ENCODE results near the gene HOXB13.

HOXB13 gene

GRCh38 chr17:48735062-48735351, 6.5 kb upstream of the HOXB13 start:
- no peak for TF ChIP-seq CTCF (IDR thresholded peaks at IDR 0.05; ENCODE audit: insufficient read depth, low read length, missing control alignments)
- CTCF ChIA-PET, result interaction anchor here (8.7 to 19.2 kb wide), 2 partner anchors 10 to 55 kb away, joined by 72 to 353 read pairs; partner anchors contain the start of genes PRAC1 and PRAC2
- H3K4me3 ChIP-seq (ENCODE audit: low read depth, low read length), result no peak overlapping the region
- POLR2A ChIA-PET, result no interaction called here
- DNase-seq (ENCODE audit: low read depth, low spot score), result no peak

DNA sequence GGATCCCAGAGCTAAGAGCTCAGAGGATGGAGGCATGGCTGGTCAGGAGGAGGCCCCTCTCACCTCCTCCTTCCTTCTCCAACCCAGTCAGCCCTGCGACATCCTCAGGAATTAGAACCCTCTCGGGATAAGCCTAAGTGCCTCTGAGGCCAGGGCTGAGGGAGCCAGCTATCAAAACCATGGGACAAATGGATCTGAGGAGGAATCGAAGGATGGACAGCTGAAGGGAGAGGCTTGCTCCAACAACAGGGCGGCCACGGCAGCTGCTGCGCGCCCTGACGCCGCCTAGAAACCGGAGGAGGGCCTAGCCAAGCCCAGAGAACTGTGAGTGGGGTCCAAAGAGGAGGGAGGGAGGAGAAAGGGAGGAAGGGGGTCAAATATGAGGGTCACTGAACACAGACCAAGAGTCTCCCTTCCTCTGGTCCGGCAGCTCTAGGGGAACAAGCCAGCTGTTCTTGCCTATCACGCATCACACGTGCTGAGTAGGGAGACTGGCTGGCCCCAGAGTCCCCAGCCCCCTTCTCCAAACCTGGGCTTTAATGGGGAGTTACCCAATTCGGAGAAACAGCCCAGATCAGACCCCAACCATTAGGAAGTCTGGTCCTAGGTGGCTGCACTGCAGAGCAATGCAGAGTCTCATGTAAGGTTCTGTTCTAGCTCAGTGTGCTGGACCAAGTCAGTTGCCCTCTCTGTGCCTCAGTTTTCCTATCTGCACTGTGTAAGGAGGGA, 5.9 kb upstream of the HOXB13 start:
- H3K4me3 ChIP-seq (ENCODE audit: low read depth, low read length), result no peak overlapping the region
- TF ChIP-seq CTCF (IDR thresholded peaks at IDR 0.05; ENCODE audit: insufficient read depth, low read length, missing control alignments), result no peak
- POLR2A ChIA-PET, result no interaction called here
- no peak for DNase-seq (ENCODE audit: low read depth, low spot score)
- CTCF ChIA-PET, result interaction anchor here (8.7 to 19.2 kb wide), 2 partner anchors 9 to 56 kb away, joined by 72 to 353 read pairs; partner anchors contain the start of genes PRAC1 and PRAC2

GRCh38 chr17:48733632-48734328, 5.2 kb upstream of the HOXB13 start:
- no peak for TF ChIP-seq CTCF (IDR thresholded peaks at IDR 0.05; ENCODE audit: insufficient read depth, low read length, missing control alignments)
- POLR2A ChIA-PET, result no interaction called here
- CTCF ChIA-PET, result interaction anchor here (1.4 to 19.2 kb wide), 3 partner anchors 9 to 57 kb away, joined by 6 to 353 read pairs (median 72); partner anchors contain the start of genes PRAC1 and PRAC2
- H3K4me3 ChIP-seq (ENCODE audit: low read depth, low read length), result no peak overlapping the region
- DNase-seq (ENCODE audit: low read depth, low spot score), result no peak

- CTCF ChIA-PET, result interaction anchor here (1.1 to 19.2 kb wide), 6 partner anchors 8 to 151 kb away, joined by 3 to 353 read pairs (median 6); partner anchors contain the start of genes PRAC1 and PRAC2
- H3K4me3 ChIP-seq (ENCODE audit: low read depth, low read length), result no peak overlapping the region
- POLR2A ChIA-PET, result no interaction called here
- DNase-seq (ENCODE audit: low read depth, low spot score), result no peak
- TF ChIP-seq CTCF (IDR thresholded peaks at IDR 0.05; ENCODE audit: insufficient read depth, low read length, missing control alignments), result no peak
These were observed 4.4 kb upstream of the HOXB13 start for GRCh38 chr17:48732688-48733629.

GRCh38 chr17:48731355-48731754, 2.8 kb upstream of the HOXB13 start:
- no peak overlapping the region for H3K4me3 ChIP-seq (ENCODE audit: low read depth, low read length)
- no peak for TF ChIP-seq CTCF (IDR thresholded peaks at IDR 0.05; ENCODE audit: insufficient read depth, low read length, missing control alignments)
- DNase-seq (ENCODE audit: low read depth, low spot score), result no peak
- ChIA-PET CTCF (interaction anchor here (1.2 to 19.2 kb wide), 6 partner anchors 6 to 148 kb away, joined by 3 to 353 read pairs (median 6); partner anchors contain the start of genes PRAC1 and PRAC2), POLR2A (interaction anchor here (0.6 kb wide), 1 partner anchor 103 kb away, joined by 3 read pairs; no protein-coding TSS in a partner anchor)
